Measurements from ENCODE around the gene DNAJC27.

DNAJC27 gene

GRCh38 chr2:24929230-24929629 is 42.5 kb downstream of the DNAJC27 start:
- Histone ChIP-seq H3K27ac (ENCODE audit: low read depth, low read length) (no peak overlapping the region), H3K9me3 (ENCODE audit: control insufficient read depth in 1 of 2, low read length in 2 of 2) (no peaks in the 10 kb centered on the region), H3K27me3 (ENCODE audit: control insufficient read depth in 1 of 2, insufficient read depth in 2 of 2, low read length in 2 of 2) (no peaks in the 10 kb centered on the region), H3K36me3 (ENCODE audit: control insufficient read depth in 1 of 2, insufficient read depth in 2 of 2, low read length in 2 of 2) (no peaks in the 10 kb centered on the region), H3K4me1 (ENCODE audit: control insufficient read depth in 1 of 2, insufficient read depth in 2 of 2, low read length in 2 of 2) (peaks cover 11 to 12% of the 10 kb centered on the region in 2 donors), H3K9ac (ENCODE audit: low read depth in 1 of 2, low read length in 2 of 2) (no peak overlapping the region), H3K4me3 (ENCODE audit: low read depth in 1 of 2, low read length in 2 of 2) (no peak overlapping the region)

- Histone ChIP-seq H3K27me3 (ENCODE audit: control insufficient read depth in 1 of 2, insufficient read depth in 2 of 2, low read length in 2 of 2) (no peaks in the 10 kb centered on the region), H3K4me3 (ENCODE audit: low read depth in 1 of 2, low read length in 2 of 2) (no peak overlapping the region), H3K27ac (ENCODE audit: low read depth, low read length) (no peak overlapping the region), H3K36me3 (ENCODE audit: control insufficient read depth in 1 of 2, insufficient read depth in 2 of 2, low read length in 2 of 2) (no peaks in the 10 kb centered on the region), H3K9me3 (ENCODE audit: control insufficient read depth in 1 of 2, low read length in 2 of 2) (no peaks in the 10 kb centered on the region), H3K4me1 (ENCODE audit: control insufficient read depth in 1 of 2, insufficient read depth in 2 of 2, low read length in 2 of 2) (peaks cover 11 to 12% of the 10 kb centered on the region in 2 donors), H3K9ac (ENCODE audit: low read depth in 1 of 2, low read length in 2 of 2) (no peak overlapping the region)
These were observed 43.7 kb downstream of the DNAJC27 start for GRCh38 chr2:24928036-24928435.

DNA sequence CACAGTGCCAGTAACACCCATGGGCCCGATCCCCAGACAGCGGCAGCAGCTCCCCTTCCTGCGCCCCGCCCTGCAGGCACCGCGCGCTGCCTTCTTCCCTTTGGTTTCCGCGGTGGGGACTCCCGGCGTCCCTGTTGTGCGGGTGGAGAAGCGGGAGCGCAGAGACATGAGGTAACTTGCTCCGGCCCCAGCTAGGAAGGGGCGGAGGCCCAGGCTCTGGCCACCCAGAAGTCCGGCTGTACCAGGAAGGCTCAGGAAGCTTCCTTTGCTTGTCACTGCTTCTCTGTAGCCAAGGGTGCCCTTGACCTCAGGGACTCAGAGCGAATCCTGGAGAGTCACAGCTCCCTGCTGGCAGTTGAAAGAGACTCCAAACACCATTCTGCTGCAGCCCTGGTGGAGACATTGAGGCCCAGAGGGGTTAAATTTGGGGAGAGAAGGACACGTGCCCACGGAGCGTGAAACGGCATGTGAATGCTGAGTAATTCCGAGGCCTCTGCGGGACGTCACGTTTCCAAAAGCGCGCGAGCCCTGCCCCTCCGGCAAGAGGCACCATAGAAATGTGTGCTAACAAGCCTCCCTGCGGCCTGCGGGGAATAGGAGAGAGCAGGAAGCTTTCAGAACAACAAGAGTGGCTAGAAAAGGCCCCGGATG is 45.0 kb downstream of the DNAJC27 start:
- peak overlapping the region; percentile 32 to 43 for H3K9ac ChIP-seq (ENCODE audit: low read depth in 1 of 2, low read length in 2 of 2)

DNA sequence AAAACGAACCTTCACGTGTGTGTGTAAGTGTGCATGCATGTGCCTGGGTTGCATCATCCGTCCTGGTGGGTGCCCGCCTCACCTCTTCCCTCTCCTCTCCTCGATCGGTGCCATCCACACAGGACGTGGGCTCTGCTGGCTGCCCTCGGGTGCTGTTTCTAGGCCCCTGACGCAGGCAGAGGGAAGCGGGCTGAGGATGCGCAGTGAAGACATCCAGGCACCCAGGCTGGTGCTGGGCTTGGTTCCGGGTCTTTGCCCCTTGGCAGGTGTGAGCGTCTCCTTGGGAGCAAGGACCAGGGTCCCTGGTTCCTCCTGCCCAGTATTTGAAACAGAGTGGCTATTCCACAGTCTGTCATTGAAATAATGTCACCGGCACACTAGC is 45.5 kb downstream of the DNAJC27 start:
- H3K4me1 ChIP-seq (ENCODE audit: control insufficient read depth in 1 of 2, insufficient read depth in 2 of 2, low read length in 2 of 2): peaks cover 11 to 12% of the 10 kb centered on the region in 2 donors
- peak overlapping the region; percentile 42 to 55 for H3K4me3 ChIP-seq (ENCODE audit: low read depth in 1 of 2, low read length in 2 of 2)
- H3K27me3 ChIP-seq (ENCODE audit: control insufficient read depth in 1 of 2, insufficient read depth in 2 of 2, low read length in 2 of 2): no peaks in the 10 kb centered on the region
- H3K27ac ChIP-seq (ENCODE audit: low read depth, low read length): no peak overlapping the region
- no peaks in the 10 kb centered on the region for H3K9me3 ChIP-seq (ENCODE audit: control insufficient read depth in 1 of 2, low read length in 2 of 2)
- H3K9ac ChIP-seq (ENCODE audit: low read depth in 1 of 2, low read length in 2 of 2): peak overlapping the region; percentile 32 to 43
- H3K36me3 ChIP-seq (ENCODE audit: control insufficient read depth in 1 of 2, insufficient read depth in 2 of 2, low read length in 2 of 2): no peaks in the 10 kb centered on the region

More for the DNA sequence above, 45.0 kb downstream of the DNAJC27 start:
- Histone ChIP-seq H3K9me3 (ENCODE audit: control insufficient read depth in 1 of 2, low read length in 2 of 2) (no peaks in the 10 kb centered on the region), H3K4me1 (ENCODE audit: control insufficient read depth in 1 of 2, insufficient read depth in 2 of 2, low read length in 2 of 2) (peaks cover 11 to 12% of the 10 kb centered on the region in 2 donors), H3K27me3 (ENCODE audit: control insufficient read depth in 1 of 2, insufficient read depth in 2 of 2, low read length in 2 of 2) (no peaks in the 10 kb centered on the region), H3K4me3 (ENCODE audit: low read depth in 1 of 2, low read length in 2 of 2) (peak overlapping the region; percentile 42 to 55), H3K27ac (ENCODE audit: low read depth, low read length) (no peak overlapping the region), H3K36me3 (ENCODE audit: control insufficient read depth in 1 of 2, insufficient read depth in 2 of 2, low read length in 2 of 2) (no peaks in the 10 kb centered on the region)

- Histone ChIP-seq H3K9me3 (ENCODE audit: control insufficient read depth in 1 of 2, low read length in 2 of 2) (no peaks in the 10 kb centered on the region), H3K9ac (ENCODE audit: low read depth in 1 of 2, low read length in 2 of 2) (no peak overlapping the region), H3K27me3 (ENCODE audit: control insufficient read depth in 1 of 2, insufficient read depth in 2 of 2, low read length in 2 of 2) (no peaks in the 10 kb centered on the region), H3K4me1 (ENCODE audit: control insufficient read depth in 1 of 2, insufficient read depth in 2 of 2, low read length in 2 of 2) (peaks cover 12 to 15% of the 10 kb centered on the region in 2 donors), H3K27ac (ENCODE audit: low read depth, low read length) (no peak overlapping the region), H3K4me3 (ENCODE audit: low read depth in 1 of 2, low read length in 2 of 2) (no peak overlapping the region), H3K36me3 (ENCODE audit: control insufficient read depth in 1 of 2, insufficient read depth in 2 of 2, low read length in 2 of 2) (no peaks in the 10 kb centered on the region)
These were observed 45.9 kb downstream of the DNAJC27 start for GRCh38 chr2:24925815-24926214.

GRCh38 chr2:24924732-24925131 is 47.0 kb downstream of the DNAJC27 start:
- Histone ChIP-seq H3K4me1 (ENCODE audit: control insufficient read depth in 1 of 2, insufficient read depth in 2 of 2, low read length in 2 of 2) (peaks cover 12 to 18% of the 10 kb centered on the region in 2 donors), H3K9me3 (ENCODE audit: control insufficient read depth in 1 of 2, low read length in 2 of 2) (no peaks in the 10 kb centered on the region), H3K27me3 (ENCODE audit: control insufficient read depth in 1 of 2, insufficient read depth in 2 of 2, low read length in 2 of 2) (no peaks in the 10 kb centered on the region), H3K27ac (ENCODE audit: low read depth, low read length) (no peak overlapping the region), H3K9ac (ENCODE audit: low read depth in 1 of 2, low read length in 2 of 2) (no peak overlapping the region), H3K4me3 (ENCODE audit: low read depth in 1 of 2, low read length in 2 of 2) (no peak overlapping the region), H3K36me3 (ENCODE audit: control insufficient read depth in 1 of 2, insufficient read depth in 2 of 2, low read length in 2 of 2) (no peaks in the 10 kb centered on the region)

GRCh38 chr2:24924266-24924665 is 47.5 kb downstream of the DNAJC27 start:
- no peaks in the 10 kb centered on the region for H3K9me3 ChIP-seq (ENCODE audit: control insufficient read depth in 1 of 2, low read length in 2 of 2)
- peaks cover 12 to 20% of the 10 kb centered on the region in 2 donors for H3K4me1 ChIP-seq (ENCODE audit: control insufficient read depth in 1 of 2, insufficient read depth in 2 of 2, low read length in 2 of 2)
- no peaks in the 10 kb centered on the region for H3K36me3 ChIP-seq (ENCODE audit: control insufficient read depth in 1 of 2, insufficient read depth in 2 of 2, low read length in 2 of 2)
- no peak overlapping the region for H3K27ac ChIP-seq (ENCODE audit: low read depth, low read length)
- H3K27me3 ChIP-seq (ENCODE audit: control insufficient read depth in 1 of 2, insufficient read depth in 2 of 2, low read length in 2 of 2): no peaks in the 10 kb centered on the region
- H3K9ac ChIP-seq (ENCODE audit: low read depth in 1 of 2, low read length in 2 of 2): no peak overlapping the region
- no peak overlapping the region for H3K4me3 ChIP-seq (ENCODE audit: low read depth in 1 of 2, low read length in 2 of 2)

DNA sequence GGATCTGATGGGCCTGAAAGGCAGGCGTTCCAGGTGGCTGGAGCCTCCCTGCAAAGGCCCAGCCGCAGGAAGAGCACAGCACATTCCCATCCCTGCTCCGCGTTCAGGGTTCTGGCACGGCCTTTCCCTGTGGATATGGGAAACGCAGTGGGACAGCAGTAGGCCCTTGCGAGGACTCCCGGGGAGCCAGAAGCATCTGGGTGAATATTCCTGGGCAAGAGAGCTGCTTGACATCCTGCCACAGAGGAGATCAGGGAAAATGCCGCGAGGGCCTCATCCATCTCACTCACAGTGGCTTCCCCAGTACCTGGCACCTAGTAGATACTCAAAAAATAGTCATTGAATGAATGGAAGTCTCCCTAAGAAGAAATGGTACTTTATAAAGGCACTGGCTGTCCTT is 48.6 kb downstream of the DNAJC27 start:
- Histone ChIP-seq H3K9ac (ENCODE audit: low read depth in 1 of 2, low read length in 2 of 2) (no peak overlapping the region), H3K9me3 (ENCODE audit: control insufficient read depth in 1 of 2, low read length in 2 of 2) (no peaks in the 10 kb centered on the region), H3K4me1 (ENCODE audit: control insufficient read depth in 1 of 2, insufficient read depth in 2 of 2, low read length in 2 of 2) (peaks cover 12 to 28% of the 10 kb centered on the region in 2 donors), H3K27me3 (ENCODE audit: control insufficient read depth in 1 of 2, insufficient read depth in 2 of 2, low read length in 2 of 2) (no peaks in the 10 kb centered on the region), H3K36me3 (ENCODE audit: control insufficient read depth in 1 of 2, insufficient read depth in 2 of 2, low read length in 2 of 2) (peaks cover 0 to 4% of the 10 kb centered on the region in 2 donors), H3K4me3 (ENCODE audit: low read depth in 1 of 2, low read length in 2 of 2) (no peak overlapping the region), H3K27ac (ENCODE audit: low read depth, low read length) (no peak overlapping the region)

DNA sequence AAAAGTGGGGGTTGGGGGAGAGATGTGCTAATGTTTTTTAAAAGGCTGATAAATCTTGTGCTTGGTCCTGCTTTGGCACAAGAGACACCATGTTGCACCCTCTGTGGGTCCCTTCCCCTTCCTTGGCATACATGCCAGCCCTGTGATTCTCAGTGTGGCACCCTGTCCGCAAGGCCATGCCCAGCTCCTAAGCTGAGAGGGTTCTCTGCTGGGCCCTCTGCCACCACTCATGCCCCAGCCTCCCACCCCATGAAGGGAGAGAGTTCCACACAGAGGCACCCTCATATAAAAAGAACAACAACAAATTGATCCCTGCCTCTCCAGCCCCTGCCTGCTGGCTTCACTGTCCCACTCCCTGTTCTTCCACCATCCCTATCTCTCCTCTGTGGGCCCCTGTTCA is 49.2 kb downstream of the DNAJC27 start:
- H3K4me1 ChIP-seq (ENCODE audit: control insufficient read depth in 1 of 2, insufficient read depth in 2 of 2, low read length in 2 of 2): peaks cover 16 to 34% of the 10 kb centered on the region in 2 donors
- H3K36me3 ChIP-seq (ENCODE audit: control insufficient read depth in 1 of 2, insufficient read depth in 2 of 2, low read length in 2 of 2): peaks cover 0 to 8% of the 10 kb centered on the region in 2 donors
- no peak overlapping the region for H3K27ac ChIP-seq (ENCODE audit: low read depth, low read length)
- no peaks in the 10 kb centered on the region for H3K9me3 ChIP-seq (ENCODE audit: control insufficient read depth in 1 of 2, low read length in 2 of 2)
- no peaks in the 10 kb centered on the region for H3K27me3 ChIP-seq (ENCODE audit: control insufficient read depth in 1 of 2, insufficient read depth in 2 of 2, low read length in 2 of 2)
- H3K9ac ChIP-seq (ENCODE audit: low read depth in 1 of 2, low read length in 2 of 2): no peak overlapping the region
- no peak overlapping the region for H3K4me3 ChIP-seq (ENCODE audit: low read depth in 1 of 2, low read length in 2 of 2)

DNA sequence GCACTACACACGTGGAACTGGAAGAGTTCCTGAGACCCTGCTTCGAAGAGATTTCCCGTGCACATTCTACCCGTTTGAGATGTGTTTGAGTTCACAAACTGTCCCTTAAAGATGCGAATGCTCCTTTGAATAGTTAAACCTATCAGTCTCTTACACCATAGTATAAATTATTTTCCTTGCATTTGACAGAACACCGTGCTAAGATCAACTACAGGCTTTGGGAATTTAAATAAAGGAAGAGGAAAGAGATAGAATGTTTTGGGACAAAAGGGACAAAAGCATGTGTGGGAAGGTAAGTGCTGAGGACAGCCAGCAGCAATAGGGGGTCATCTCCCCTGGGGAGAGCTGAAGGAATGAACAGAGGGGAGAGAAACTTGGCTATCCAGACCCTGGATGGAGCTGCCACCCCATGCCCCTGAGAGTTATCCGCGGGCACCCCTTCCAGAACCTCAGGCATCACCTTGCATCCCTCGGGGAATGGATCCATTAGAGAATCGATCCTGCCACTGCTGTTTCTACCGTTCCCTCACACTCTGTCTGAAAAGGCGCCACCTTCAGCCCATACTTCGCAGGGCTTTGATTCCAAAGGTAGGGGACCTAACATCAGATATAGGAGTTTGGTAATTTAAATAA is 50.8 kb downstream of the DNAJC27 start:
- Histone ChIP-seq H3K9ac (ENCODE audit: low read depth in 1 of 2, low read length in 2 of 2) (no peak overlapping the region), H3K27me3 (ENCODE audit: control insufficient read depth in 1 of 2, insufficient read depth in 2 of 2, low read length in 2 of 2) (no peaks in the 10 kb centered on the region), H3K4me1 (ENCODE audit: control insufficient read depth in 1 of 2, insufficient read depth in 2 of 2, low read length in 2 of 2) (peaks cover 11 to 30% of the 10 kb centered on the region in 2 donors), H3K4me3 (ENCODE audit: low read depth in 1 of 2, low read length in 2 of 2) (peak overlapping the region; percentile 63 to 70), H3K9me3 (ENCODE audit: control insufficient read depth in 1 of 2, low read length in 2 of 2) (no peaks in the 10 kb centered on the region), H3K36me3 (ENCODE audit: control insufficient read depth in 1 of 2, insufficient read depth in 2 of 2, low read length in 2 of 2) (peaks cover 0 to 10% of the 10 kb centered on the region in 2 donors), H3K27ac (ENCODE audit: low read depth, low read length) (no peak overlapping the region)
